Astrocyte (in vitro differentiated cells and primary cell): ENCODE data around the gene TRAK2.

ENCODE experiments used
- CTCF ChIP-seq: IDR thresholded peaks from 2 replicates; pipeline ENCODE4 v1.5.1; 2011; ENCODE audit warnings: low read depth, mild to moderate bottlenecking, inconsistent platforms, low read length, moderate library complexity; ENCODE audit not compliant: insufficient read depth
- EZH2 ChIP-seq: IDR thresholded peaks from 2 replicates; pipeline ENCODE4 v1.6.1; 2012; ENCODE audit warnings: mild to moderate bottlenecking, low read length, inconsistent platforms; ENCODE audit not compliant: insufficient read depth

GRCh38 chr2:201425952-201426351 is 25.3 kb downstream of the TRAK2 start:
- TF ChIP-seq CTCF: no peak
- no peak for TF ChIP-seq EZH2
